GM12891 (cell line): Measurements from ENCODE around the gene ZNF10.
A peak's percentile ranks its signal among the peaks of the same experiment; 100 is the strongest.

Experiments
- PAX5 ChIP-seq: IDR thresholded peaks from 2 replicates; pipeline ENCODE4 v1.6.1; 2011; ENCODE audit warnings: low read length, moderate library complexity, mild to moderate bottlenecking; ENCODE audit not compliant: insufficient read depth, severe bottlenecking
- POLR2A ChIP-seq: IDR thresholded peaks from 2 replicates; pipeline ENCODE4 v1.6.1; 2011; ENCODE audit warnings: low read depth, low read length, control low read depth
- POLR2AphosphoS5 ChIP-seq: IDR thresholded peaks from 2 replicates; pipeline ENCODE4 v1.6.1; 2011; ENCODE audit warnings: low read depth, low read length, control low read depth
- POU2F2 ChIP-seq: IDR thresholded peaks from 2 replicates; pipeline ENCODE4 v1.6.1; 2011; ENCODE audit warnings: low read depth, mild to moderate bottlenecking, control low read depth, low read length, moderate library complexity
- SPI1 ChIP-seq: IDR thresholded peaks from 2 replicates; pipeline ENCODE4 v1.6.1; 2011; ENCODE audit warnings: low read depth, low read length, control low read depth
- TAF1 ChIP-seq: IDR thresholded peaks from 2 replicates; pipeline ENCODE4 v1.6.1; 2011; ENCODE audit warnings: low read depth, low read length, control low read depth

GRCh38 chr12:133081159-133081780 lies 49.2 kb upstream of the ZNF10 start:
- no peak for TF ChIP-seq POLR2A
- TF ChIP-seq POLR2AphosphoS5, result no peak
- TF ChIP-seq SPI1, result no peak
- no peak for TF ChIP-seq PAX5
- peak; percentile 5; the same call in 1 of the 2 replicates for TF ChIP-seq TAF1
- no peak for TF ChIP-seq POU2F2
